Endothelial cell of umbilical vein (primary cell): ENCODE measurements around the gene PKN1. TPM values are rescaled to one million over a fixed set of nuclear protein-coding genes. Genes with fewer than 3 reads are reported as not detected.

Source experiments
- Bru-seq: library from RNA; stranded (reverse); fragments of 400-500 nt; gene quantifications from one replicate; lab custom pipeline; 2021; lab: Mats Ljungman, UMichigan
- BruChase-seq, 2 experiments: library from RNA; stranded (reverse); fragments of 400-500 nt; gene quantifications; one replicate each; lab custom pipeline; 2021; lab: Mats Ljungman, UMichigan
- BruUV-seq: library from RNA; stranded (reverse); fragments of 400-500 nt; replicated peaks from 2 replicates; lab custom pipeline; 2021; lab: Mats Ljungman, UMichigan
- CTCF ChIA-PET: fragments of 300-600, 350-600 bp; sonication (Branson Sonifier 250); formaldehyde crosslinking; loops from one replicate; lab custom pipeline; 2021; ENCODE audit warnings: antibody characterized with exemption, inconsistent platforms; lab: Charles Lee
- POLR2A ChIA-PET: fragments of 300-600, 350-600 bp; sonication (Branson Sonifier 250); formaldehyde crosslinking; loops from one replicate; lab custom pipeline; 2021; ENCODE audit warnings: antibody characterized with exemption, inconsistent platforms; lab: Charles Lee
- DNase-seq: peaks from one replicate; pipeline ENCODE4 v3.0.0-alpha.2; 2011; ENCODE audit warnings: low read depth, low spot score
- FAIRE-seq: peaks from 2 replicates; lab custom pipeline; 2011; peaks lifted over from hg19 to GRCh38; lab: Jason Lieb, UNC
- H2AFZ ChIP-seq: 2 replicates; pipeline ENCODE4 v1.6.0; 2012; ENCODE audit warnings: low read depth, low read length, control low read depth, inconsistent platforms
- H3K27ac ChIP-seq: 2 replicates; pipeline ENCODE4 v1.5.1; 2011; ENCODE audit warnings: low read depth, mild to moderate bottlenecking, control low read depth, low read length, moderate library complexity; ENCODE audit not compliant: insufficient read depth
- H3K27me3 ChIP-seq, 2 experiments: 2 replicates each; pipeline versions ENCODE4 v1.6.0 to v1.6.1; 2011; ENCODE audit warnings: low read length in 2 of 2, mixed read lengths in 1 of 2; ENCODE audit not compliant: control insufficient read depth in 2 of 2, insufficient read depth in 2 of 2
- H3K36me3 ChIP-seq, 2 experiments: 2 replicates in 1 of 2; 3 replicates in 1 of 2; pipeline ENCODE4 v1.5.1; 2011; ENCODE audit warnings: low read length in 2 of 2, mild to moderate bottlenecking in 1 of 2, moderate library complexity in 1 of 2; ENCODE audit not compliant: control insufficient read depth in 2 of 2, insufficient read depth in 2 of 2; ENCODE audit errors: extremely low read depth in 1 of 2
- H3K4me1 ChIP-seq: 3 replicates; pipeline ENCODE4 v1.5.1; 2011; ENCODE audit warnings: mild to moderate bottlenecking, low read length; ENCODE audit not compliant: control insufficient read depth, insufficient read depth; ENCODE audit errors: extremely low read depth
- H3K4me2 ChIP-seq: 2 replicates; pipeline ENCODE4 v1.6.1; 2011; ENCODE audit warnings: low read length, control low read depth, mixed read lengths; ENCODE audit not compliant: insufficient read depth
- H3K4me3 ChIP-seq, 3 experiments: fragments of 200-600 bp in 1 of 3; sonication (generic), shearing (Covaris generic) in 1 of 3; replicated peaks in 1 of 3; 2 replicates each; pipeline ENCODE4 v1.5.1; 2011 to 2016; ENCODE audit warnings: control low read depth in 3 of 3, low read length in 3 of 3, mild to moderate bottlenecking in 2 of 3, inconsistent platforms in 1 of 3, low read depth in 1 of 3, moderate library complexity in 1 of 3; ENCODE audit not compliant: insufficient read depth in 1 of 3
- H3K79me2 ChIP-seq: 2 replicates; pipeline ENCODE4 v1.6.0; 2012; ENCODE audit warnings: low read length, inconsistent platforms; ENCODE audit not compliant: control insufficient read depth, insufficient read depth
- H3K9ac ChIP-seq: replicated peaks from 2 replicates; pipeline ENCODE3; 2011; ENCODE audit warnings: low read length, control low read depth; ENCODE audit not compliant: insufficient read depth; ENCODE audit errors: extremely low read depth
- H3K9me1 ChIP-seq: replicated peaks from 3 replicates; pipeline ENCODE4 v1.6.0; 2011; ENCODE audit warnings: mild to moderate bottlenecking, low read length; ENCODE audit not compliant: control insufficient read depth, insufficient read depth; ENCODE audit errors: extremely low read depth
- H3K9me3 ChIP-seq: replicated peaks from 2 replicates; pipeline ENCODE4 v1.5.1; 2012; ENCODE audit warnings: low read length, inconsistent platforms; ENCODE audit not compliant: control insufficient read depth, insufficient read depth
- H4K20me1 ChIP-seq: replicated peaks from 2 replicates; pipeline ENCODE3; 2011; ENCODE audit warnings: mild to moderate bottlenecking, low read length; ENCODE audit not compliant: control insufficient read depth, insufficient read depth; ENCODE audit errors: extremely low read depth
- CTCF ChIP-seq, 2 donors: IDR thresholded peaks; 1 replicate in 1 of 2; 2 replicates in 1 of 2; pipeline ENCODE4 v1.5.1; 2011; ENCODE audit warnings: low read length in 2 of 2, mild to moderate bottlenecking in 2 of 2, moderate library complexity in 2 of 2, control low read depth in 1 of 2, inconsistent platforms in 1 of 2, low read depth in 1 of 2; ENCODE audit not compliant: insufficient read depth in 1 of 2; ENCODE audit errors: extremely low read depth in 1 of 2
- FOS ChIP-seq: IDR thresholded peaks from 2 replicates; pipeline ENCODE4 v1.6.1; 2011; ENCODE audit warnings: mild to moderate bottlenecking, low read length, moderate library complexity, borderline replicate concordance; ENCODE audit not compliant: insufficient read depth
- GATA2 ChIP-seq: IDR thresholded peaks from 2 replicates; pipeline ENCODE4 v1.7.0; 2011; ENCODE audit warnings: low read depth, mild to moderate bottlenecking, moderate library complexity, mixed read lengths, low read length; ENCODE audit not compliant: insufficient read length, insufficient read depth
- JUN ChIP-seq: IDR thresholded peaks from 2 replicates; pipeline ENCODE4 v1.6.1; 2011; ENCODE audit warnings: borderline replicate concordance, low read depth; ENCODE audit not compliant: insufficient read length, insufficient read depth
- MAX ChIP-seq: IDR thresholded peaks from 2 replicates; pipeline ENCODE4 v1.6.1; 2011; ENCODE audit not compliant: insufficient read depth, insufficient read length
- POLR2A ChIP-seq: IDR thresholded peaks from 2 replicates; pipeline ENCODE4 v1.6.1; 2012; ENCODE audit warnings: low read depth, mild to moderate bottlenecking, control low read depth, low read length
- POLR2AphosphoS5 ChIP-seq: IDR thresholded peaks from 2 replicates; pipeline ENCODE4 v1.6.1; 2012; ENCODE audit warnings: low read depth, mild to moderate bottlenecking, control low read depth, low read length, moderate library complexity; ENCODE audit not compliant: insufficient read depth
- dilution Hi-C: fragments of 300-500 bp; cut with MboI; formaldehyde crosslinking; loops from one replicate; pipeline ENCODE4 v1.15.0; 2019; ENCODE audit warnings: low sequenced_read_pairs; ENCODE audit not compliant: extremely low pct_ligation_motif_present
- intact Hi-C: fragments of 100-400 bp; cut with micrococcal nuclease; formaldehyde crosslinking; loops from one replicate; pipeline ENCODE4 v1.10.0; 2022
- long read RNA-seq: library from polyadenylated mRNA; stranded (forward); transcript quantifications from one replicate; pipeline ENCODE4 v2.0.0, GENCODE V29; 2021
- polyA minus RNA-seq, 3 experiments: library from RNA; depleted of rRNA, polyadenylated mRNA; stranded (reverse); fragments of >200 nt; gene quantifications; 1 replicate in 1 of 3; 2 replicates in 2 of 3; pipeline ENCODE4 v1.2.3, GENCODE V29; 2011
- polyA plus RNA-seq, 4 experiments: library from polyadenylated mRNA; depleted of rRNA in 3 of 4; stranded (reverse) in 3 of 4; unstranded in 1 of 4; fragments of >200 nt; gene quantifications; 2 replicates each; pipeline versions ENCODE4 v1.2.1 to v1.2.3, GENCODE V29; 2011 to 2012; ENCODE audit warnings: missing spikeins in 1 of 4
- total RNA-seq: library from RNA; stranded (reverse); gene quantifications from 2 replicates; pipeline ENCODE4 v1.2.3, GENCODE V29; 2021

The PKN1 gene
- 302 and 326 TPM in 2 replicates for total RNA-seq
- polyA plus RNA-seq = 142 and 148 TPM in 2 replicates
- 163 and 180 TPM in 2 replicates for polyA plus RNA-seq (2011; cell fraction: cytosol; rRNA removed)
- 162 and 166 TPM in 2 replicates for polyA plus RNA-seq (2011; cell fraction: nucleus; rRNA removed)
- polyA plus RNA-seq (2012) = 155 and 170 TPM in 2 replicates
- 157 and 229 TPM in 2 replicates for polyA minus RNA-seq
- polyA minus RNA-seq (2011; cell fraction: cytosol; rRNA and poly(A)+ RNA removed) = 70.3 TPM
- 47.5 and 72.7 TPM in 2 replicates for polyA minus RNA-seq (2011; cell fraction: nucleus; rRNA and poly(A)+ RNA removed)
- percentile 71 among the genes with signal in this experiment for Bru-seq, nascent RNA
- percentile 89 among the genes with signal in this experiment for BruChase-seq, experiment 1, labeled RNA remaining after a 6-hour chase
- BruChase-seq, experiment 2, labeled RNA remaining after a 2-hour chase = percentile 77 among the genes with signal in this experiment
- long read RNA-seq, transcript PKN1-201 (22 exons, 3,069 nt) = major isoform, 447 of 587 reads
- long read RNA-seq, partial matches to known transcripts = 89 of 587 reads
- long read RNA-seq, other reads (novel, unspliced or antisense) = 51 of 587 reads

GRCh38 chr19:14432791-14433553 lies at the start of gene PKN1:
Gene PKN1 (plus strand): TSS chr19:14433306. CDS start chr19:14433522, 216 bp downstream.
- Histone ChIP-seq H3K27me3 (peaks cover 0 to 2% of the 10 kb centered on the region in 2 experiments), H3K4me3 (peak within 1 kb of the TSS; percentile 43 to 84 (median 79)), H3K4me1 (peaks cover 27% of the 10 kb centered on the region), H3K9me1 (no peaks in the 10 kb centered on the region), H4K20me1 (no peaks in the 10 kb centered on the region), H3K4me2 (peak within 1 kb of the TSS; percentile 89), H3K79me2 (peaks cover 46% of the 10 kb centered on the region), H3K9ac (peak within 1 kb of the TSS; percentile 61), H3K36me3 (no peaks in the 10 kb centered on the region), H3K9me3 (no peaks in the 10 kb centered on the region), H2AFZ (peak within 1 kb of the TSS; percentile 68), H3K27ac (peak within 1 kb of the TSS; percentile 78)
- FAIRE-seq (peak; percentile 48), DNase-seq (peak; percentile 21)
- no TSS peak for BruUV-seq
- ChIA-PET POLR2A (no interaction called here), CTCF (interaction anchor here (0.6 to 2.6 kb wide), 8 partner anchors 13 to 285 kb away, joined by 3 to 23 read pairs (median 4); no protein-coding TSS in a partner anchor)
- TF ChIP-seq FOS = no peak
- TF ChIP-seq GATA2 = no peak
- TF ChIP-seq CTCF (IDR thresholded peaks at IDR 0.05; ENCODE audit: extremely low read depth in 1 of 2, insufficient read depth in 1 of 2, low read depth in 1 of 2, low read length in 2 of 2) = no peak
- no peak for TF ChIP-seq MAX
- no peak for TF ChIP-seq POLR2AphosphoS5
- TF ChIP-seq JUN = no peak
- TF ChIP-seq POLR2A = peak; percentile 18
- intact Hi-C loops (loop anchor here (1.0 kb wide), 1 partner anchor 53 kb away; no protein-coding TSS in a partner anchor), dilution Hi-C loops (no loop called here)
